NB4 (cell line): Measurements from ENCODE around the gene CIPC.
A peak's percentile ranks its signal among the peaks of the same experiment; 100 is the strongest.

Experiments used
- DNase-seq: peaks from one replicate; pipeline ENCODE4 v3.0.0; 2010; ENCODE audit warnings: low read depth
- H3K4me3 ChIP-seq: one replicate; pipeline ENCODE4 v1.5.1; 2011; ENCODE audit warnings: mild to moderate bottlenecking, low read depth, low read length, moderate library complexity
- CTCF ChIP-seq: IDR thresholded peaks from one replicate; pipeline ENCODE4 v1.5.1; 2012; ENCODE audit warnings: low read depth, low read length
- MAX ChIP-seq: IDR thresholded peaks from 2 replicates; pipeline ENCODE4 v1.6.1; 2011; ENCODE audit warnings: low read depth, low read length
- MYC ChIP-seq: IDR thresholded peaks from 2 replicates; pipeline ENCODE4 v1.6.1; 2011; ENCODE audit warnings: low read depth, low read length
- POLR2A ChIP-seq: IDR thresholded peaks from 2 replicates; pipeline ENCODE4 v1.6.1; 2011; ENCODE audit warnings: mild to moderate bottlenecking; ENCODE audit not compliant: insufficient read length; ENCODE audit errors: extremely low read depth

CIPC gene

DNA sequence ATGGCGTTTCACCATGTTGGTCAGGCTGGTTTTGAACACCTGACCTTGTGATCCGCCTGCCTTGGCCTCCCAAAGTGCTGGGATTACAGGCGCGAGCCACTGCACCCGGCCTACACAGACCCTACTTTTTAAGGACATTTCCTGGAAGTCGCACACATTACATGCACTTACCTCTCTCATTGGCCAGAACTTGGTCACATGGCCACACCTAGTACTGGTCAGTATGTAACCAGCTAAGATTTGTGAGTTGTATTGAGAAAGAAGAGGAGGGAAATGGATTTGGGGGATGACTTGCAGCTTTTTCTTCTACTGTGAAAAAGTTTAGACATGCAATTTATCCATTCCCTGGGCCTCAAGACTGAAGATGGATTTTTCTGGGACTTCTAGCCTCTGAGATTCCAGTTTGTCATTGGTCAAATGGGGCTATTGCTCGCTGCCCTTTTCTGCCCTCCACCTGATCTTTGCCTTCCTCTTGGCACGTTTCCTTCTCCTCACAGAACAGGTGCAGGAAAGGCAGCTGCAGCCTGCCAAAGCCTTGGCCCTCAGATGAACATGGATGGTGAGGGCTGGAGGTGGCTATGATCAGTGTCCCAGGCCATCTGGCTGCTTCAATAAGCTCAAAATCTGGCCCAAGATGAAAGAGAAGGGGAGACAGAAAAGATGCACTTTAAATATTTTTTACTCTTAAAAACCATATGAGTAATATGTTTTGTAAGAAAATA, 50.6 kb downstream of the CIPC start:
- TF ChIP-seq MYC (no peak), POLR2A (no peak), CTCF (no peak), MAX (no peak)
- H3K4me3 ChIP-seq: no peak overlapping the region
- no peak for DNase-seq

DNA sequence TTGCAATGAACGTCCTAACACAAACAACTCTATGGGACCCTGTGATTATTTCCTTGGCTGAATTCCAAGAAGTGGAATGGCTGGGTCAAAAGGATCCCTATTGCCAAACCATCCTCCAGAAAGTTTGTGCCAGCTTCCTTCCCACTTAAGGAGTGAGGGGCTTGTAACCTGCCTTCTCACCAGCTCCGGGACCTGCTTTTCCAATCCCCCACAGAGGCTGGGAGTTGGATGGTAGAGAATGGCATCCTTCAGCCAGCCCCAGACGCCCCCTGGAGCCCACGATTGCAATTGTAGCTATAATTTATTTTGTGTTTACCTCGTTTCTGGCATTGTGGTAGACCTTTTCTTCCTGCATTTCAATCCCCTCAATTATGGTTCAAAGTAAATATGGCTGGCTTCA, 53.2 kb downstream of the CIPC start:
- TF ChIP-seq POLR2A: no peak
- TF ChIP-seq MAX: no peak
- peak; percentile 69 for TF ChIP-seq CTCF
- TF ChIP-seq MYC: no peak
- DNase-seq: peak; percentile 28
- H3K4me3 ChIP-seq: no peak overlapping the region

GRCh38 chr14:77151918-77152588, 54.0 kb downstream of the CIPC start:
- DNase-seq: peak; percentile 54

DNA sequence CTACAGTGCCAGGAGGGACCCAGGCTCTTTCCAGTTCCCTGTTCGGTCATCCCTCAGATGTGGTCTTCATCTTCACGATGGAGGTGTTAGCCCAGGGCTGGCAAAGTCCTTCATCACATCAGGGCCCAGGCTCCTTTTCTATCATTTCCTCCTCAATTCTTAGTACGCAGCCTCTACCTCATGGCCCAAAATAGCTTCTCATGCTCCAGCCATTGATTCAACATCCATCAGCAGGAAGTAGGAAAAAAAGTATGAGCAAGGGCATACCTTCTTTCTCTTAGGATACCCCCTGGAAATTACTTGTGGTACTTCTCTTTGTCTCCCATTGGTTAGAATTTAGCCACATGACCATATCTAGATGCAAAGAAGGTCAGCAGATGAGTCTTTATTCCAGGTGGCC, 55.7 kb downstream of the CIPC start:
- DNase-seq: no peak
- TF ChIP-seq CTCF (no peak), MAX (no peak), POLR2A (no peak), MYC (no peak)
- no peak overlapping the region for H3K4me3 ChIP-seq

More at GRCh38 chr14:77151918-77152588, 54.0 kb downstream of the CIPC start:
- TF ChIP-seq CTCF: no peak
- TF ChIP-seq POLR2A: no peak
- no peak for TF ChIP-seq MAX
- no peak for TF ChIP-seq MYC
- H3K4me3 ChIP-seq: no peak overlapping the region

GRCh38 chr14:77154421-77154820, 56.4 kb downstream of the CIPC start:
- no peak for DNase-seq
- no peak for TF ChIP-seq MYC
- no peak overlapping the region for H3K4me3 ChIP-seq

GRCh38 chr14:77155083-77155482, 57.0 kb downstream of the CIPC start:
- no peak overlapping the region for H3K4me3 ChIP-seq
- no peak for TF ChIP-seq POLR2A
- no peak for DNase-seq

DNA sequence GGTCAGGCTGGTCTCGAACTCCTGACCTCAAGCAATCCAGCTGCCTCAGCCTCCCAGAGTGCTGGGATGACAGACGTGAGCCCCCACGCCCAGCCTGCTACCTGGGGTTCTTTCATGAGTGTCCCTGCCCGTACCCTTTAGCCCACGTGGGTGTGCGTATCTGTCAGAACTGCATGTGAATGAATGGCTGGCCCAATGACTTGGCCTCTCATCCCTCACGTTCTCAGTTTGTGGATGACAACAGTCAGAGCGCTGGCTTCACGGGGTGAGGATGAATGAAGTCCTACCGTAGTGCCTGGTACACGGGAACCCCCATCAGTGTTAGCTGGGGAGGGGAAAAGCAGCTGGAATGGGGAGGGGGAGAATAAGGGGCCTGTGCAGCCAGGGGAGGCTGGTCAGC, 59.7 kb downstream of the CIPC start:
- no peak overlapping the region for H3K4me3 ChIP-seq
- TF ChIP-seq MAX: no peak
- no peak for TF ChIP-seq POLR2A
- DNase-seq: no peak
